NCI-H345 treated with DMSO at 0.1 percent for 48 hours (cell line): Measurements from ENCODE around the gene COL5A2.

Experiments used
- DNase-seq: peaks from one replicate; lab custom pipeline; 2025; ENCODE audit not compliant: unreplicated experiment; lab: John Stamatoyannopoulos, UW

COL5A2 gene

DNA sequence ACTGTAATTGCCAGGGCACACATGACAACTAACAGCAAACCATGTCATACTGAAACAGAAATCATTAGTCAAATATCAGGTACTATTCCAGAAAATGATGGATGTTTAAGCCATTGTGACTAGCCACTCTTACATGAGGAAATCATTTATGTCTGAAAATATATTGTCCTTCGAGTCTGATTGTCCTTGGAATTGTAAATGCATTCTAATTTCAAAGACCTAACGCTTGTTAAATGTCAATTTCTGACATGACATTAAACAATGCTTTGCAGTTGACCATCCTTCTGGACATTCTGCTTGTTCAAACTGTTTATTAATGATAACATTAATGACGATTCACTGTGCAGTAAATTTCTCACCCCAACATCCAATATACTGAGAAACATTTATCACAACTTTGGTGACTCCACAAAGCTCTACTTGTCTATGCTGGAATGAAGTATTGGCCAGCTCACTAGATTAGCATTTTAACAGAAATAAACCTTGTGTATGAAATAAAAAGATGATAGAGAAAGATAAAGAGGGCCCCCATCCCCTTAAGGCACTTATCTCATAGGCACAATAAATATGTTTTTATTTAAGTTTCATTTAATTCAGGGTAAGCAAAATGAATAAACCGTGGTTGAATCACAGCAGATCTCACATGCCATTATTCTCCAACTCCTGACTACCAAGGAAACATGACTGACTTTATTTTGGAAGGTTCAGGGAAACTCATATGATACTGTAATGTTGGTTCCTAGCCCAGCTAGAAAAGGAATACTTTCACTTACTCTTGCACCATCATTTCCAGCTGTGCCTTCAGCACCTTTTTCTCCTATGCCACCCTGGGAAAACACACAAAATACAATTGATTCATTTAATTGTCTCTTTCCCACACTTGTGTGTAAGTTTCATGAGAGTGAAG is 123.1 kb downstream of the COL5A2 start:
- DNase-seq, result no peak

DNA sequence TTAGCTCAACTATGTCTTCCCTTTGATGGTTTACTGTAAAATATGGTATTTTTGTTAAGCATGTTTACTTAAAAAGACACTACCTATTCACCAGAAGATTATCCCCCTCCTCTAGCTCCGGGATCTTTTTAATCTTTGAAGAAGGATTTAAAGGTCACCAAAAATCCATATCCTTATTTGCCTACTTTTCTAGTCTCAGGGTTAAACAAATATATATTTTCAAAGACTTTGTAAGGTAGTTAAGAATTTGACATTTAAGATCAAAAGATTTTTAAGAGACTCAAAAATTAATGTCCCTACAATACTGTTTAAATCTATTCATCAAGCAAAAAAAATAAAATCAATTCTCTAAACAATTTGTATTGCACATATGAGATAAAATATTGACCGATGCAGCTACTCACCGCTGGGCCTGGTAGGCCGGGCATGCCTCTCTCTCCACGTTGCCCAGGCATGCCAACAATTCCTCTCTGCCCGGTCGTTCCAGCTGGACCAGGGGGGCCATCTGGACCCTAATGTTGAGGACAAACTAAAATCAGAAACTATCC is 129.3 kb downstream of the COL5A2 start:
- DNase-seq, result no peak

DNA sequence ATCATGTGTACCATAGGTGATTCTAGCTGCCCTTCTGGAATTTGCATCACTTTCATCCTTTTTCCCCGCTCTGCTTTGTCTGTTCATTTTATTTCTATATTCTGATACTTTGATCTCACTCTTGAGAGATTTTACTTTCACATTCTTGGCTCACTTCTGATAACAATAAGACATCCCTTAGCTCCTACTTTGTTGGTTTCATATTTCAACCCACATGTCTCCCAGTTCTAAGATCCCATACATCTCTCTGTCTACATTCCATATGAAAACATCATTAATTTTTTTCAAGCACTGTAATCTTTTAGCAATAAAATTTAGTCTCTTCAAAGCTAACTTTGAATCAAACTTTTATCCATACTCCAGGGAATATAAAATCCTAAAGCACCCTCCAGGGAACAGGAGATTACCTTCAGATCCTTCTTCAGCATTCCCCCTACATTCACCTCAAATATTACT is 129.8 kb downstream of the COL5A2 start:
- DNase-seq, result no peak

DNA sequence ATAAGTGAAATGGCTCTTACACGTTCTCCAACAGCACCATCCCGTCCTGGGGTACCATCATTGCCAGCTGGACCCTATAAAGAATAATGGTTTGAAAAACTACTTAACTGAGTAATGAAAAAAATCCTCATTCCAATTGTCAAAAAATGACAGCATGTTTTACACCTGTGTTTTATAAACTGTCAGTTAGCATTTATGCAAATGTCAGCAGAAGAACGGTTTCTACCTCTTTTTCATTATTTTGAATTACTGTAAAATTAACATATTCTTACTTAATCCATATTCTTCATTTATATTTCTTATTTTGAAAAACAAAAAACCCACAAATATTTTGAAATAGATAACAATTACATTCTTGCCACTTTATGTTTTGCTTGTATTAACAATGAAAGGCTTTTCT is 131.4 kb downstream of the COL5A2 start:
- DNase-seq, result no peak

DNA sequence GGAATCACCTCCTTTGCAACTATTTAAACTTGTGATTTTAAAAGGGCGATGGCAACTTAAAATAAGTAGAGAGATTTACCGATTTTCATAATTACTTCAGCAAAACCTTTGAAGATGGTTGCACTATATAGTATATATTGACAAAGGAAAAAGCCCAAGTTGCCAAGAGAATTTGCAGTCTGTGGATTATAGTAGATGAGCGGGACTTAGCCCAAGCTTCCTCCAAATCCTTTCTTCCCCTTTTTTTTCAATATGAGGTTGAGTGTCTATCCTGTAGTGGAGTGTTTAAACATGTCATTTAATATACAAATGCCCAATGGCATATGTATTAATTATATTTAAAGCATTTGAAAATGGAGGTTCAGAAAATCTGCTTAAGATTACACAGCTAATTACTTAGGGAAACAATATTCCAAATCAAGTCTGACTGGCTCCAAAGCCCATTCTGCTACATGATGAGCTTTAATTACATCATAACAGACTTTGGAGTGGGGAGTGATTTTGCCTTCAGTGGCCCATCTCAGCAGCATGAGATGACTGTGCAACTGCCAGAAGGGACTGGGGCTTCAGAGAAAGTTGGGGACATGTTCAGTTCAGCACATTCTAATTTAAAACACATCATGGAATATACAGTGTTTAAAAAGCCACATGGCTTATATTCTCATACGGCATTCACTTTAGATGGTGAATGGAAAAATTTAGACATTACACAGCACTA is 132.2 kb downstream of the COL5A2 start:
- no peak for DNase-seq

DNA sequence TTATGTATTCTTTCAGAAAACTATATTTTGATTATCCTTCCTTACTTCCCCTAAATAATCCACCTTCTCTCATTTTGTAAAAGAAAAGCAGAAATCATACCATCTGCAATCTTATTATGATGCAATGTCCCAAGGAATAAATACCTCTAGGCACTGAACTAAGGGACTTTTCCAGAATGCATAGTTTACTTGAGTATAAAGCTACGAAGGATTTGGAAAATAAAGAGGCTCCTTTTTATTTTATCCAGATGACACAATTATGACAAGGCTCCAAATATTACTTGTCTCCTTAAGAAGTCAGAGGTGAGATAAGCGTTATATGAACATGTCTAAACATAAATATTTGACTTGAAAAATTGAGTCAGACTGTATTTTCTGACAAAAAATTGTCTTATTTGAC is 133.2 kb downstream of the COL5A2 start:
- DNase-seq, result no peak

DNA sequence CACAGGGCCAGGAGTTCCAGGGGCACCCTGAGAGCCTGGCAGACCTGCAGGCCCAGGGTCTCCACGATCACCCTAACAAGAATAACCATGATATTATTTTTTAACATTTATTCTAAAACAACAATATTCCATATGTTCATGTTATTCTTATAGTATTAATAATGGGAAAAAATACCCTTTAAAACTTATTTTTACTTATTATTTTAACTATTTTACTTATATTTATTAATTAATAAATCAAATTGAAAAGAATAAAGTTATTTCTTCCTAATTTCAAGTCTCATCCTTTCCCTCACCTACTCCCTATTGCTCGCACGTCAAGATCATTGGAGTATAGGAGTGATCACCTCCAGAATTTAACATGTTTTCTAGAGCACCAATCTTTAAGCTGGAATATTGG is 133.7 kb downstream of the COL5A2 start:
- DNase-seq, result no peak

DNA sequence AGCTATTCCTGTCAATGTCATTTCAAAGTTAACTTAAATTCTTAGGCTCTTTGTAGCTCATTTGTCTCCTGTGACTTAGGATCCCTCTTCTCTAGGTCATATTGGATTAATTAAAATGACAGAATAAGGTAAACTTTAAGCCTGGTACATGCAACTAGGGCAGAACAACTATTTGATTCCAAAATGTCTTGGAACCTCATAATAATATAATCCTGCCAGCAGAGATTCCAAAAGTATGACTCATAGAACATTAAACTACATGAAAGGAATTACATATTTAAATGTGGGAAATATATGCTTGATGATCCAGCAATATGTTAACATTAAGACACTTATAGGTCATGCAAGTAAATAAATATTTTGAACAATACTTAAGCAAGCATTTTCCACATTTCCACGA is 142.0 kb downstream of the COL5A2 start:
- DNase-seq, result no peak

DNA sequence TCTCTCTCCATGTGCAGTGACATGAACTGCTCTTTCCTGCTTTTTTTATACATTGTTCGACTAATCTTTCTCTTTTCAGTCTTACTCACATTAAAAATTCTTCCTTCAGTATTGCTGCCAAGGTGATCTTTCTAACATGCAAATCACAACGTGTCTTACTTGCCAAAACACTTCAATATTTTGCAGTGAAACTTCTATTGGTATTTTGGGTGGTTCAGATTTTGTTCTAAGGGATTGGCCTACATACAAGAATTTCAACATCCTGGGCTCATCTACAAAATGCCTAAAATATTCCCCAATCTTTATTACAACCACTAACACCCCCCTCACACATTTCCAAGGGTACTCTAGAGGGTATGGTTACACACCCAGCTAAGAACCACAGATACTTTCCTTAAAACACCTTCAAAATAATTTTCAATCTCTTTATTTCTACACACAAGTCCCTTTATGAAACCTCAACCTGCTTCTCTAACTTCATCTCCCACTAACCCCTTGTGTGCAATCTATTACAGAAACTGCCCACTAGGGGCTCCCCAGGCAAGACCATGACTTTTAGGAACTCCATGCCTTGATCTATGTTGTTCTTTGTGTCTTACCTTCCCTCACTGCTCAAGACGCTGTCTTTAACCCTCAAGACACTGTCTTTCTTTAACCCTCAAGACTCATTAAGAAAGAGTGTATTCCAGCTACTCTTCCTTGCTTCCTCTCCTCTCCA is 154.5 kb downstream of the COL5A2 start:
- DNase-seq, result no peak

DNA sequence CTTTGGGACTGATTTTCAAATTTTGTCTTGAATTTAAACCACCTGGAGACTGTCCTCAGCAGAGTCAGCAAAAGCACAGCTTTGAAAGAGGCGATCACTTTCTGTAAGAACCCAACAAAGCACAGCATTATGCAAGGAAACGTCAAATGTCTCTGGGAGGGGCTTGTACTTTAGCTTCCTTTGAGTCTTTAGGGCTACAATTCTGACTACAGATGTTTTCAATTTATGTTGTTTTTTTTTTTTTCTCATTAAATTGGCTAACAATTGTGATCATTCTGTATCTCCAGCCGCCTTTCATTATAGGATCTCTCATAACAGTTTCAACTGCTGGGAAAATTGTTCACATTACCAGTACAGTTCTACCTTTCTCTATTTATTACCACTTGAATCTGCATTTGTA is 157.1 kb downstream of the COL5A2 start:
- no peak for DNase-seq

DNA sequence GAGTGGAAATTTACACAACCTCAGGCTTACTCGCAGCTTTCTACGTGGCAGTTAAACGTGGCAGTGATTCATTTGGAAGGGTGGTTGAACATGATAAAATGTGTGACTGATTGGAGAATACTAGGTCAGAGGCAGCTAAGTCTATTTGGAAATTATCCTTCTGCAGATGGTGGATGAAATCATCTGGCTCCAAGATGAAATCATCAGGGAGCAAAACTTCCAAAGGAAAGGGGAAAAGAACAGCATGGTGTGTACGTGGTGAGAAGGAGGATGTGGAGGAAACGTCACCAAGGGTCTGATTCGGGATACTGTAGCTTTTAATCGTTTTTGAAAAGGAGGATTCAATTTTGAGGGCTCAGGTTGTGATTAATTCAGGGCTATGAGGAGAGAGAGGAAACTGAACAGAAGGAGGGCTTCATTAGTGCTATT is 157.5 kb downstream of the COL5A2 start:
- no peak for DNase-seq

DNA sequence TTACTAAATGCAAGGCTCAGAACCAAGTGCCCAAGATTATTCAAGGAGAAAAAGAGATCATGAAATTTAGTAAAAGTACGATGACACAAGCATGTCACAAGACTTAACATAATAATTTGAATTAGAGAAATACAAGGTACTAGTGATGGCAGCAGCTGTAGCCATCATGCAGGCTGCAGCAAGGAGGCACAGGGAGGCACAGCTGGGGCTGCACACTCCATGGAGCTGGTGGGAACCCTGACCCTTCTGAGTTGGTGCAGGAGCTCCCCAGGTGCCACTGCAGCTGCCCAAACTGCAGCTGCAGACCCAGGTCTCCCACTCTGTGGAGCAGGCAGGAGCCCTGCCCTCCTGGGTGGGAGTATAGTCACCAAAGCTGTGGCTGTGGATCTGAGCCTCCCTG is 159.4 kb downstream of the COL5A2 start:
- no peak for DNase-seq

DNA sequence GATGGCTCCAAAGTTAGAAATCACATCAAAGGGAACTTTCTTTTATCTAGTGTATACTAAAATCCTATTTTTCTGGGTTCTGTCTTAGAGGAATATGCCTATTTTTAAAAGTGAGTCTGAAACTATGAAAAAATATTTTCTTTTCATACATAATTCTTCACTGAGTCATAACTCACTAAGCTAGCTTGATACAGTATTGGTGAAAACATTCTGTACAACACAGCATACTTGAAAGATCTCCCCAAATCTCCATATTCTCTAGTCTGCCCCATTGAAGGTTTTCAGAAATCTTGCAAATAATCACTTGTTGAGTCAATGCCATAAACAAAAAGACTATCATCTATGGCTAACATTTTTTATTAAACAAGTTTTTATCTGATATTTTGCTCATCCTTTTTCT is 160.9 kb downstream of the COL5A2 start:
- DNase-seq, result no peak

DNA sequence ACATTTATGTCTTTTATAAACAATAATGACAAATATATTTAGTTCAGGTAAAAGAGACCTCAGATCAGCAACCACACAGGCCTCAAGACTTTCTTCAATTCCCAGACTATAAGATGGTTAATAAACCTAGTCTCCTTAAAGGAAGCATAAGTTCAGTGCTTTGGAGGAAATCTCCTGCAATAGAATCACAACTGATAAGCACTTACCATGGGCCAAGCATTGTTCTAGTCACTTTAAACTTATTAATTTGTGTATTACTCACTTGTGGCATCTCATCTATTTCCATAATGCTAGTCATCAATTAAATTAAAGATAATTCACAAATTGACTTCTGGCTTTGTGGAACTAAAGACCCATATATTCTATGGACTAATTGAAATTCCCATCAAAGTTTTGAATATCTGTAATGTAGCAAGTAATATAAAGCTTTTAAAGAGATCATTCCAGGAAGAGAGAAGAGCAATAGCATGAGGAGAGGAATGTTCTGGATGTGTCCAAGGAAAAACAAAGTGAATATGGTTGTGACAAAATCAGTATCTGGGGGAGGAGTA is 163.2 kb downstream of the COL5A2 start:
- no peak for DNase-seq

DNA sequence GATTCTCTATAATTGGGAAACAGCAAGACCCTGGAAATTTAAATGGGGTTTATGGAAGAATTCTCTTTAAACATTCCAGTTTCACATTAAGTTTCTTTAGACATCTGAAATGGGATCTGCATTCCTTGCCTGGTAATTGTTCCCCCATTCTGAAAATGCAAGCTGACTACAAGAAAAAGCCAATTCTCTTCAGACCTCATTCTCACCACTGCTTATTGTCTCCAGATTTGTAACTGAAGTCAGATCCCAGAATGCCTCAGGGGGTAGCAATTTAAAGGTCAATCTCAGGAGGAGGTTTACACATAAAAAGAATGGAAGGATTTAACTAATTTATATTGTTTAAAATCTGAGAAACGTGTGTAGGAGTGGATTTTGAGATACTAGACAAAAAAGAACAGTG is 164.2 kb downstream of the COL5A2 start:
- DNase-seq, result no peak

DNA sequence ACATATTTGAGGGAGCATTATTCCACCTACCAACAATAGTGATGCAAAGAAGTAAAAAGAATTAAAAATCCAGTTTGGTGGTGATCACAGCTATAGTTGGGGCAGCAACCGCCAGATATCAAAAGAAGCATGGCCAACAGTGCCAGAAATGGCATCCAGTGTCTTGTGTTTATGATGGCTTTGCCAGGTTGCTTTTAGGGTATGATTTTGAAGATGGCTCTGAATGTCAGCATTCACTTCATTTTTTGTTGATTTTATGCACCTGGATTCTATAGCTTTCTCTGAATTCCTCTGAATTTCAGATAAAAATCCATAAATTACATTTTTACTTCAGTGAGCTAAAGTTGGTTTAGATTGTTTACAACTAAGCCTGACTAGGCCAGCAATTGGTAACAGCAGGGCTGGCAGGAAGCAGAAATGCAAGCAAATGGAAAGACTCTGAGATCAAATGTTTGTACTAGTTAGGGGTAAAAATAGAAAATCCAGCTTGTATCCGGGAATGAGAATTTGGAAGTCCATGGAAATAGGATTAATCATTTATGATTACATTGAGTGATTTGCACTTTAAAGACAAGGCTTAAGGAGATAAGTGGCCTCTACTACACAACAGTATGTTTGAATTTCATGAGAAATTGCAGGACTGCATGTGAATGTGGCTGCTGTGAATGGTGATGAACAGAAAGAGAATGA is 165.0 kb downstream of the COL5A2 start:
- DNase-seq, result no peak

DNA sequence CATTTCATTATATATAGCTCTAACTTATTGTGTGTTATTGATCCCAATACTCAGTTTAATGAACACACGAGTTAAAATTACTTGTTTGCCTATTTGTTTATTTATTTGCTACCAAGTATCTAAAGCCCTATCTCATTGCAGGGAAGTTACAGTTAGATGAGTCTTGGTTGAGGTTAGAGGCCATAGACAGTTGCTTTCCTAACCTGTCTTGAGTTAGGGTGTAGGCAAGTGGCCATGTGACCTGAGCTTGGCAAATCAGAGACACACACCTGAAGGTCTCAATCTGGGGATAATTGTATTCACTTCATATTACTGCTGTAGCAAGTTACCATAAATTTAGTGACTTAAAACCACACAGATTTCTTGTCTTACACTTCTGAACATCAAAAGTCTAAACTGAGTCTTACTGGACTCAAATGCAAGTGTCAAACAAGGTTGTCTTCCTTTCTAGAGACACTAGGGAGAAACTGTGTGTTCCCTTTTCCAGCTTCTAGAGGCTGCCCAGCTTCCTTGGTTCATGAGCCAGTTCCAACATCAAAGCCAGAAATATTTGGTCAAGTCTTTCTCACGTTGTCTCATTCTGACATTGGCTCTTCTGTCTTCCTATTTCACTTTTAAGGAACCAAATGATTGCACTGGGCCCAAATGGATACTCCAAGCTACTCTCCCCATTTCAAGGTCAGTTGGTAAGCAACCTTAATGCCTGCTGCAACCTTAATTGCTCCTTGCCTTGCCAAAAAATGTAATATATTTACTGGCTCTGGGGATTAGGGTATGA is 165.7 kb downstream of the COL5A2 start:
- no peak for DNase-seq

DNA sequence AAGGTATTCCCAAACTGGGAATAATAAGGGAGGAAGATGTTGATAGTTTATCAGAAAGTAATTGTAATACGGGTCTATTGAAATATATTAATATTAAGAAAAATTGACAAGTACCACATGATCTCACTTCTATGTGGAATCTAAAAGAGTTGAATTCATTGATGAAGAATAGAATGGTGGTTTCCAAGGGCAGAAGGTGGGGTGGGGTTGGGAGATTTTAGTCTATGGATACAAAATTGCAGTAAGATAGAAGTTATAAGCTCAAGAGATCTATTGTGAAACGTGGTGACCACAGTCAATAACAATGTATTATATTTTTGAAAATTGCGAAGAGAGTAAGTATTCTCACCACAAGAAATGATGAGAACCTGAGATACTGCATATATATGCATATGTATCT is 166.5 kb downstream of the COL5A2 start:
- no peak for DNase-seq

DNA sequence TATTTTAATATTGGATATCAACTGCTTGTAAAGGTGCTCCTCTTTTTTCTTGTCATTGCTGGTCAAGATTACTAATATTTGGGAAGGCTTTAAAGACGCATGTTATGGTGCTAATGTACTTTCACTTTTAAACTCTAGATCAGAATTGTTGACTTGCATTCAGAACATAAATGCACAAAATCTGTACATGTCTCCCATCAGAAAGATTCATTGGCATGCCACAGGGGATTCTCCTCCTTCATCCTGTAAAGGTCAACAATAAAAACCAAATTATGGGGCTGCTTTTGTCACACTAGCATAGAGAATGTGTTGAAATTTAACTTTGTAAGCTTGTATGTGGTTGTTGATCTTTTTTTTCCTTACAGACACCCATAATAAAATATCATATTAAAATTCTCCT is 167.2 kb downstream of the COL5A2 start:
- DNase-seq, result no peak

DNA sequence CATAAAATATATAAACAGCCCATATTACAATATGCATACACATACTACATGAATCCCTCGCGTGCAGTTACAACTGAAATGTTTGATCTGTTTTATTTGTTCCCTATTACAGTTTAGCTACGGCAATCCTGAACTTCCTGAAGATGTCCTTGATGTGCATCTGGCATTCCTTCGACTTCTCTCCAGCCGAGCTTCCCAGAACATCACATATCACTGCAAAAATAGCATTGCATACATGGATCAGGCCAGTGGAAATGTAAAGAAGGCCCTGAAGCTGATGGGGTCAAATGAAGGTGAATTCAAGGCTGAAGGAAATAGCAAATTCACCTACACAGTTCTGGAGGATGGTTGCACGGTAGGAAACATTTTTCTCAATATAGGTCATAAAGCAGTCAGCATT is 169.0 kb downstream of the COL5A2 start:
- DNase-seq, result no peak
